Loucy (cell line): Measurements from ENCODE around the gene FAM193B.

Experiments used
- CTCF ChIP-seq: fragments of 200-600 bp; sonication (generic); conservative IDR thresholded peaks from 2 replicates; pipeline ENCODE4 v1.5.1; 2014; ENCODE audit warnings: mild to moderate bottlenecking, antibody characterized with exemption, low read length
- EZH2phosphoT487 ChIP-seq: fragments of 200-600 bp; IDR thresholded peaks from 2 replicates; pipeline ENCODE4 v1.6.1; 2018; ENCODE audit warnings: antibody characterized with exemption, mild to moderate bottlenecking, moderate library complexity, borderline replicate concordance

DNA sequence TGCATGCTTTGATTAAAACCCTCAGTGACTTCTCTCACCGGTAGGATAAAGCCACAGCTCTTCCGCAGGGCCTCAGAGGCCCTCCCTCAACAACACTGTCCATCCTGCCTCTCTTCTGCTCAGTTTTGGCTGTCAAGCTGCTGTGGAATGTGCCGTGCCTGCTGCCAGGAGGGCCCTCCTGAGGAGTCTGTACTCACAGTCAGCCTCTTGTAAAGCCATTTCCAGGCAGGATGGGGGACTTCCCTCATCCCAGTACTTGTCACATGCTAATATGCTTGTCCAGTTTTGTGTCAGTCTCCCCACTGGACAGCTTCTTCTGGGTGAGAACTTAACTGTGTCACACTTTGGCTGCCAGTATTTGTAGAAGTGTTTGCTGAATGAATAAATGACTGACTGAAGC lies 23.7 kb downstream of the FAM193B start:
- TF ChIP-seq CTCF, result no peak
- TF ChIP-seq EZH2phosphoT487, result no peak
